Heart left ventricle (tissue), 16 donors: Measurements from ENCODE around the gene HOXB6. TPM values are rescaled to one million over a fixed set of nuclear protein-coding genes. Genes with fewer than 3 reads are reported as not detected.

Source experiments
- ATAC-seq, 4 donors: fragments of 200-7000 bp; cut with Tn5 transposase; one replicate each; pipeline ENCODE4 v1.9.1; 2020 to 2022; ENCODE audit warnings: moderate library complexity in 4 of 4, mild to moderate bottlenecking in 3 of 4, moderate number of reproducible peaks in 1 of 4
- DNase-seq, 5 donors: peaks; one replicate each; pipeline ENCODE4 v3.0.0-alpha.2; 2020
- H3K27ac ChIP-seq, 12 donors: fragments of 200-600 bp; sonication (generic) in 4 of 12; one replicate each; pipeline versions ENCODE4 v1.5.0 to v1.8.0; 2016 to 2022; ENCODE audit warnings: mild to moderate bottlenecking in 2 of 12
- H3K27me3 ChIP-seq, 9 donors: fragments of 200-600 bp; sonication (generic) in 2 of 9; one replicate each; pipeline versions ENCODE4 v1.5.1 to v1.8.0; 2016 to 2022; ENCODE audit warnings: mild to moderate bottlenecking in 3 of 9
- H3K36me3 ChIP-seq, 9 donors: fragments of 200-600 bp; sonication (generic) in 2 of 9; one replicate each; pipeline versions ENCODE4 v1.5.0 to v1.8.0; 2018 to 2022; ENCODE audit warnings: mild to moderate bottlenecking in 2 of 9
- H3K4me1 ChIP-seq, 12 donors: fragments of 200-600 bp; sonication (generic) in 4 of 12; one replicate each; pipeline versions ENCODE4 v1.5.0 to v1.8.0; 2016 to 2022; ENCODE audit warnings: mild to moderate bottlenecking in 3 of 12
- H3K4me3 ChIP-seq, 12 donors: fragments of 200-600 bp; sonication (generic) in 4 of 12; one replicate each; pipeline versions ENCODE4 v1.5.0 to v1.8.0; 2017 to 2022; ENCODE audit warnings: mild to moderate bottlenecking in 9 of 12, moderate library complexity in 4 of 12
- H3K9me3 ChIP-seq, 12 donors: fragments of 200-600 bp; sonication (generic) in 4 of 12; one replicate each; pipeline versions ENCODE4 v1.5.0 to v1.8.0; 2016 to 2022; ENCODE audit warnings: mild to moderate bottlenecking in 1 of 12
- POLR2A ChIP-seq, 2 donors: fragments of 450-650 bp; IDR thresholded peaks; one replicate each; pipeline ENCODE4 v1.6.1; 2017; ENCODE audit warnings: antibody characterized with exemption in 2 of 2, mild to moderate bottlenecking in 2 of 2, moderate library complexity in 2 of 2
- WGBS, 4 donors: extraction: QIAGEN DNeasy Blood & Tissue Kit in 2 of 4; methylation state at CpG; one replicate each; pipeline versions ENCODE4 v1.1.5 to v1.1.7; 2013 to 2018; 5-methylcytosine and 5-hydroxymethylcytosine counted together
- intact Hi-C, 10 donors: fragments of 100-400 bp; cut with DNase I; formaldehyde crosslinking; loops; one replicate each; pipeline versions ENCODE4 v1.11.1 to v1.14.2; 2022
- polyA plus RNA-seq, 2 donors: library from polyadenylated mRNA; stranded (reverse); fragments of 200-250 nt; gene quantifications; one replicate each; pipeline ENCODE4 v1.2.3, GENCODE V29; 2013
- total RNA-seq, 9 donors: library from RNA; depleted of rRNA in 2 of 9; stranded (reverse); fragments of >200 nt in 2 of 9; fragmentation: NEBNext Ultra II Directional in 3 of 9; extraction: Animal tissue kit (Norgen Biotek cat#: 25700) in 3 of 9; gene quantifications; one replicate each; pipeline versions ENCODE4 v1.1.0 to v1.2.4, GENCODE V29; 2016 to 2023
- TF ChIP-seq, protein P1 (sequence below), 12 donors: fragments of 200-600 bp; sonication (generic) in 4 of 12; IDR thresholded peaks; one replicate each; pipeline versions ENCODE4 v1.5.0 to v1.8.0; 2018 to 2022; ENCODE audit warnings: antibody characterized with exemption in 12 of 12, mild to moderate bottlenecking in 5 of 12
- donor health status: ischemic (EF 13 %, LVEDD 7.1; RV severe dilation, severe dysfunction).
- donor health status: healthy with polysubstance abuse.
- donor health status: DM: no; HTN: yes; CAD: no.
- donor health status: DM: no; HTN: no; CAD: no.
- donor health status: ischemic (EF 25% LVEDD 6.9; RV normal size, moderate dysfunction).
- donor health status: ischemic (EF 25% LVEDD 5.7; RV mildly dilated, moderate dysfunction).
- donor health status: healthy.
- donor health status: DM: yes; HTN: yes; CAD: no.
- donor health status: ischemic (EF 35%, LVEDD 5.7; RV mildly dilated, moderate dysfunction).
- donor health status: nonischemic (EF 11% LVEDD 7.7; RV severe dilation, severe dysfunction).
- donor health status: DM: yes; HTN: yes; CAD: no.
- donor health status: PGD.
- donor health status: ischemic (EF 29% LVEDD 5.4; RV normal size, mild dysfunction).
- donor health status: nonischemic (EF 23%, LVEDD 6.1; RV moderate dilation, normal function).

The HOXB6 gene
- total and polyA plus RNA-seq, 11 donors = 0.30 to 2.0 (median 0.54) TPM; not detected in 1

GRCh38 chr17:48623583-48623982 is 18.8 kb upstream of the HOXB6 start:
- WGBS, 4 donors = 13 to 24% (median 17%) methylated on average over 4 of the region's 4 CpGs
- Histone ChIP-seq H3K4me1 (peaks cover 7 to 30% (median 21%) of the 10 kb centered on the region in 12 donors), H3K4me3 (no peak overlapping the region), H3K36me3 (no peaks in the 10 kb centered on the region), H3K27me3 (peaks cover 81 to 100% (median 99%) of the 10 kb centered on the region in 9 donors), H3K9me3 (no peaks in the 10 kb centered on the region), H3K27ac (no peak overlapping the region)
- ATAC-seq (no peak), DNase-seq (no peak)
- intact Hi-C loops = loop anchor here in 2 of 10 donors (5.0 to 10.0 kb wide), 2 partner anchors 271 to 459 kb away; no protein-coding TSS in a partner anchor
- TF ChIP-seq, protein P1, sequence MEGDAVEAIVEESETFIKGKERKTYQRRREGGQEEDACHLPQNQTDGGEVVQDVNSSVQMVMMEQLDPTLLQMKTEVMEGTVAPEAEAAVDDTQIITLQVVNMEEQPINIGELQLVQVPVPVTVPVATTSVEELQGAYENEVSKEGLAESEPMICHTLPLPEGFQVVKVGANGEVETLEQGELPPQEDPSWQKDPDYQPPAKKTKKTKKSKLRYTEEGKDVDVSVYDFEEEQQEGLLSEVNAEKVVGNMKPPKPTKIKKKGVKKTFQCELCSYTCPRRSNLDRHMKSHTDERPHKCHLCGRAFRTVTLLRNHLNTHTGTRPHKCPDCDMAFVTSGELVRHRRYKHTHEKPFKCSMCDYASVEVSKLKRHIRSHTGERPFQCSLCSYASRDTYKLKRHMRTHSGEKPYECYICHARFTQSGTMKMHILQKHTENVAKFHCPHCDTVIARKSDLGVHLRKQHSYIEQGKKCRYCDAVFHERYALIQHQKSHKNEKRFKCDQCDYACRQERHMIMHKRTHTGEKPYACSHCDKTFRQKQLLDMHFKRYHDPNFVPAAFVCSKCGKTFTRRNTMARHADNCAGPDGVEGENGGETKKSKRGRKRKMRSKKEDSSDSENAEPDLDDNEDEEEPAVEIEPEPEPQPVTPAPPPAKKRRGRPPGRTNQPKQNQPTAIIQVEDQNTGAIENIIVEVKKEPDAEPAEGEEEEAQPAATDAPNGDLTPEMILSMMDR (IDR thresholded peaks at IDR 0.05) = no peak
- no peak for TF ChIP-seq POLR2A (IDR thresholded peaks at IDR 0.05)

- peaks cover 79 to 100% (median 99%) of the 10 kb centered on the region in 9 donors for H3K27me3 ChIP-seq
- H3K9me3 ChIP-seq = no peaks in the 10 kb centered on the region
- no peak overlapping the region for H3K4me3 ChIP-seq
- H3K27ac ChIP-seq = no peak overlapping the region
- TF ChIP-seq POLR2A (IDR thresholded peaks at IDR 0.05) = no peak
- TF ChIP-seq, protein P1 (IDR thresholded peaks at IDR 0.05) = no peak
- intact Hi-C loops = loop anchor here in 2 of 10 donors (5.0 to 10.0 kb wide), 2 partner anchors 271 to 458 kb away; no protein-coding TSS in a partner anchor
- no peak for DNase-seq
- no peaks in the 10 kb centered on the region for H3K36me3 ChIP-seq
- no peak for ATAC-seq
- 11 to 20% (median 15%) methylated on average over 11 of the region's 11 CpGs for WGBS, 4 donors
- peaks cover 7 to 36% (median 21%) of the 10 kb centered on the region in 12 donors for H3K4me1 ChIP-seq
Observed at GRCh38 chr17:48622857-48623256, 18.1 kb upstream of the HOXB6 start.

DNA sequence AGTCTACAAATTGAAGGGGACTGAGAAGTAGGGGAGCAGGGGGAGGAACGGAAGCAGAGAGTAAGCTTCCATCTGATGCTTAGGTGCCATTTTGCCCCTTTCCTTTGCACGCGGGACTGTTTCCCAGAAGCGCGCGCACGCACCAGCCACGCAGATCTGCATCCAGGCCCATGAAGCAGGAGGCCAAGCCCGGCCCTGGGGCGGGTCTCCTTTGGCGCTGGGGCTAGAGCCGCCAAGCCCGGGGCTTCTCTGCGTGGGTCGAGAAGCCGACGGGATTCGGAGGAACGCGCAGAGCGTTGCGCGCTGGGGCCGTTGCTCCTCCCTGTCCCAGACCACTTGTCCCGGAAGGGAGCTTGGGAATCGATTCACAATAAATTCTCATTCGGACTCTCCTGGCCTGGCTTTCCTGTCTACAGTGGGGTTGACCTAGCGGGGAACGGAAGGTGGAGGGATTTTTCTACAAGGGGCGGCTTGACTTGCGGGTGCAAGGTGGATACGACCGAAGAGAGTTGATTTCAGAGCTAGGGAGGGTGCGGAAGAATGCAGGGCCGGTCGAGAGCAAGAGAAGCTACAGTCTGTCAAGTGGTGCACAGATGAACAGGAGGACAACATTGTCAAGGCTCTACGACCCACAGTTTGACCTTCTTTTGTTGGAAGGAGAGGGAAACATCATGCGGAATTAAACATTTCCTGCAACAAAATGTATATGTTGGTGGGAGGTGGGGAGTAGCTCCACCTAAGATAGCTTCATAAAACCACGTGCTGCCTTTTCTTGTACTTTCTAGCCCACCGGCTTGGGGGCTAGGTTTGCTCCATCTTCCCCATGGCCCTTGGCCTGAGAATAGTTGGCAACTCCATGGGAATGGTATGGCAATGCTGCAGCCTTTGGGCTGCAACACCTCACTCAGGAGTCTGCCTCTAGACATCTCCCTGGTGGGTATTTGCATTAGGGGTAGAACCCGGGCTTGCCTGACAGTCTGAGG is 16.9 kb upstream of the HOXB6 start:
- DNase-seq = no peak
- Histone ChIP-seq H3K27ac (no peak overlapping the region), H3K4me1 (peaks cover 7 to 34% (median 19%) of the 10 kb centered on the region in 12 donors), H3K4me3 (no peak overlapping the region), H3K36me3 (no peaks in the 10 kb centered on the region), H3K27me3 (peaks cover 79 to 100% (median 99%) of the 10 kb centered on the region in 9 donors), H3K9me3 (no peaks in the 10 kb centered on the region)
- intact Hi-C loops = loop anchor here in 2 of 10 donors (5.0 to 10.0 kb wide), 2 partner anchors 269 to 457 kb away; no protein-coding TSS in a partner anchor
- TF ChIP-seq, protein P1 (IDR thresholded peaks at IDR 0.05) = no peak
- TF ChIP-seq POLR2A (IDR thresholded peaks at IDR 0.05) = no peak
- WGBS, 4 donors = 11 to 16% (median 14%) methylated on average over 41 of the region's 41 CpGs
- ATAC-seq = no peak
